ENCODE results near the gene LIPM.

LIPM gene

GRCh38 chr10:88802523-88803285 is at the start of gene LIPM:
TSS of gene LIPM (plus strand) at chr10:88802730. CDS start at chr10:88802897, 167 bp downstream.
- DNase-seq = no peak

GRCh38 chr10:88754287-88754686 is 48.2 kb upstream of the LIPM start:
- DNase-seq = no peak

GRCh38 chr10:88755753-88756152 is 46.8 kb upstream of the LIPM start:
- no peak for DNase-seq

DNA sequence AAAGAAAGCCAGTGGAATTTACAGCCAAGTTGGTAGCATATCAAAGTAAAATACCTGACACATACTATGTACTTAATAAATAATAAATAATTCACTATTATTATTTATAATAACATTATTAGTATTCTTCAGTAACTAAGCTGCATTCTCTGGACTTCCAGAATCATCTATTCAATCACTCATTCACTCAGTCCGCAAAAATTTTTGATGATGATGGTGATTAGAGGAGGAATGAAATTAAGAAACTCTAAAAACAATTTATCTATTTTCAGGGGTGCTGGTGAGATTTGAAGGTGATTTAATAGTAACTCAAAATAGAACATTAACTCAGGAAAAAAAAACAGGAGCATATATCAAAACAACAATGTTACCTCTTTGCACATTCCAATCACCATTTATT is 45.9 kb upstream of the LIPM start:
- no peak for DNase-seq

DNA sequence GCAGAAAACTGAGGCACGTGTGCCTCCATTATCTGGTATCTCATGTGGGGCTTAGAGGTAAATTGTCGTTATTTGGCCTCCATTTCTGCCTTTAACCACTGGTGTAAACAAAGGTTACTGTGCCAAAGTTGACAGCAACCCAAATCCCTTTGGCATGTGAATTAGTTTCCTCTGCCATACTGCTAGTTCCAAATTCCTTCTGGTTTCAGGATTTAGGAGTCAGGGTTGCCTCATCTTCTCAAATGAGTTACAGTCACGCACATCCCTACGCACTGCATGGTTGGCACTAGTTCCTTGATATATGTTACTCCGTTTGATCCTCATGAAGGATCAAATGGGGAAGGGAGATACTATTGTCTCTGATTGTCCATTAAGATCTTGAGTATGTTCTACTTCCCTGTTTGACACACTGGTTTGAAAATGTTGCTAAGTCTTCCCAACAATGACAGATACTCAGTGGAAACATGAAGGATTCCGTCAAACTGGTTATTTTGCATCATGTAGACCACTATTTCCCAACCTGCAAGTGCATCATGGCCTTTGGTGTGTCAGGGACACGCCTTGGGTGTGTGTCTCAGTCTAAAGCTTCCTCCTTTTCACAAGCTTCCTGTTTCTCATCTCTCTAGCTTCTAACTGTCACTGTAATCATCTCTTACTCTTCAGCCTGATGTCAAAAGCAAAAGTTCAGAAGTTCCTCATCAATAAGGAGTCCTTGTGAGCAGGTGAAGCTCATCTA is 43.0 kb upstream of the LIPM start, which contains the start of gene LIPN:
LIPN (plus strand) TSS at position 655 of the 736 bp plus-strand sequence. CDS start 1,386 bp downstream, outside the sequence.
- no peak for DNase-seq

DNA sequence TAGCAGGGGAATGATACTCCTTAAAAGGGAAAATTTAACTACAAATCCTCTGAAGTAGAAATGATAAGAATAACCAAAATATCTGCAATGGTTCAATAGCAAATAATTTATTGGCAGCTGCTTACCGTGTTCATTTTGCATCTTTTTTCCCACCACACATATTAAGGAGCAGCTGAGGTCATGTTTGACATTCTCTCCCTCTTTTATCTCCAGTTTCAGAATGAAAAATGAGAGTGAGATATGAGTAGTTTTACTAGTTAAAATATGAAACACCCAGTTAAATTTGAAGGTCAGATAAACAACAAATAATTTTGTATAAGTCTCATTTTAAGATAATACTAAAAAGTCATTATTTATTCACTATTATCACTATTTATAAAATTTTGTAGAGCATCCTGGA is 39.6 kb upstream of the LIPM start:
- DNase-seq = no peak

DNA sequence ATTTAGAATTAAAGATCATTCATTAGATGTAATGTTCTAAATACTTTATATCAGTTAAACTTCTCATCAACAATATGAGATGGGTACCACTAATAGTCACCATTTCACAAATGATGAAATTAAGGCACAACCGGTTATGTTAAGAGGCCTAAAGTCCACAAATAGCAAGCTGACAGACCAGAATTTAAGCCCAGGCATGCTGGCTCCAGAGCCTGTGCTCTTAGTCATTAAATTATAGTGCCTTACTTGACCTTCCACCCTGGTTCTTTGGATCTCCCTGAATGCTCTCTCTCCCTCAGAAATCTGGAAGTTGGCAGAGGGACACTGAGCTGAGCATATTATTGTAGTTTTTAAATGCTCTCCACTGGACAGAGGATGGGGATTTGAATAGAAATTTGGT is 39.1 kb upstream of the LIPM start:
- DNase-seq = no peak

GRCh38 chr10:88764110-88764509 is 38.4 kb upstream of the LIPM start:
- no peak for DNase-seq

GRCh38 chr10:88765816-88766215 is 36.7 kb upstream of the LIPM start:
- no peak for DNase-seq

- no peak for DNase-seq
Measured at GRCh38 chr10:88769384-88769783, 33.1 kb upstream of the LIPM start.

DNA sequence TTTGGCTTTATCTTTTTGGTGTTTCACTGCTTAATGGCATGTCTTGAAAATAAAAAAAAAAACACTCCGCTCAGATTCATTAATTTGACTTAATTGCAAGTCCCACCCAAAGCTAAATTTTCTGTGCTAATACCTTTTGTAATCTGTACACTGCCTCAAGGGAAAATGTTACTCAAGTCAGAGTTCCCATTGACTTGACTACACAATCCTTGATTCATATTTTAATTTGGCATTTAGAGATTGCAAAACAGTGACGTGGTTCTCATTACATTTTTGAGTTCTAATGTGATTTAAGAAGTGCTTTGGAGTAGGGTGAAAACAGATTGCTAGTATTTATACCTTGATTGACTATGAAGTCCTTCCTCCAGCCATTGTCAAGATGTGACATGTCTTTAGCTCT is 21.3 kb upstream of the LIPM start:
- DNase-seq = no peak

GRCh38 chr10:88782222-88782621 is 20.3 kb upstream of the LIPM start:
- no peak for DNase-seq

- no peak for DNase-seq
Measured at GRCh38 chr10:88783724-88784123, 18.8 kb upstream of the LIPM start.

GRCh38 chr10:88786032-88786770 is 16.3 kb upstream of the LIPM start:
- no peak for DNase-seq

DNA sequence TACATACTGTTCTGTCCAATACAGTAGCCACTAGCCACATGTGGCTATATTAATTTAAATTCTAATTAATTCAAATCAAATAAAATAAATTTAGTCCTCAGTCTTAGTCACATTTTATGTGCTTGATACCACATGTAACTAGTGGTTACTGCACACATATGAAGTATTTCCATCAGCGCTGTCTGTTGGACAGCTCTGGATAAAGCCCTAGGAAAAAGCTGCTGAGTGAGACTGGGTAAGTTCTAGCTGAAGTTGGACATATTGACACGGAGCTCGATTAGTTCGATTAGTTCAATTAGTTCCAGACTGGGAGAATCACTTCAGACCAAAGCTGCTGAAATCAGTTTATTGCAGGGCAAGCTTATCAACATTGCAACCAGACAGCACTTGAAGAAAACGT is 15.1 kb upstream of the LIPM start:
- DNase-seq = no peak

DNA sequence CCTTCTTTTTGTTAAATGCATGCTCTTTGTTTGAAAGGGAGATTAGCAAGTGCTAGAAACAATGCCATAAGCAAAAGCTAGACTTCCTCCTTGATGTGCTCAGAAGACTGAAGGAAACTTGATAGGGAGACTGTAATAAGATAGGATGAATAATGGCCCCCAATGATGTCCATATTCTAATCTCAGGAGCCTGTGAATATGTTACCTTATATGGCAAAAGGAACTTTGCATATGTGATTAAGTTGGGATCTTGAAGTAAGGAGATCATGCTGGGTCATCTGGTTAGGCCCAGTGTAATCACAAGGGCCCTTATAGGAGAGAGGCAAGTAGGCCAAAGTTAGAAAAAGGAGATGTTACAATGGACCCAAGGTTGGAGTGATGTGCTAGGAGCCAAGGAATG is 13.6 kb upstream of the LIPM start:
- no peak for DNase-seq

- no peak for DNase-seq
Measured at GRCh38 chr10:88791924-88792323, 10.6 kb upstream of the LIPM start.

GRCh38 chr10:88792661-88793060 is 9.9 kb upstream of the LIPM start:
- no peak for DNase-seq

DNA sequence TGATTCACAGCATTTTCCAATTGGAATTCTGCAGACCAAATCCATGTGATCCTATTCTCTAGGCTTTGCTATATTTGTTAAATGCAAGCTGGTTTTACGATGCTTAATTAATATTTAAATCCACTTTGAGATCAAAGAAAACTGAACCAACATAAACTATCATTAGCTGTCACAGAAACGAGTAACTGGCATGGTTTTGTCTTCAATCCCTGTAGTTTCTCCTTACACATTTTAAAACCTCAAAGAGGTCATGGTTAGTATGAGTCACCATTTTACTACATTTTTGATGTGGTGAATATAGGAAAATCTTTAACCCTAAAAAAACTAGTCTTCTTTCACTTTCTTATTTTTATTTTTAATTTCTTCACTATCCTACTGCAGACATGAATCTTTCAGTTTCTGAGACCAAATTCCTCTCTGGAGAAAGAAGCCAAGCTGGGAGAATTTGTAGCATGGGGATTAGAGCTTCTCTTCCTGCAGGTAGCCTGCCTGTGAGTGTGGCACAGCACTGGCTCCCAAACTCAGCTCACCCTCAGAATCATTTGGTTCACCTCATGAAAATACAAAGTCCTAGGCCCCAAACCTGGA is 8.7 kb upstream of the LIPM start:
- DNase-seq = no peak

DNA sequence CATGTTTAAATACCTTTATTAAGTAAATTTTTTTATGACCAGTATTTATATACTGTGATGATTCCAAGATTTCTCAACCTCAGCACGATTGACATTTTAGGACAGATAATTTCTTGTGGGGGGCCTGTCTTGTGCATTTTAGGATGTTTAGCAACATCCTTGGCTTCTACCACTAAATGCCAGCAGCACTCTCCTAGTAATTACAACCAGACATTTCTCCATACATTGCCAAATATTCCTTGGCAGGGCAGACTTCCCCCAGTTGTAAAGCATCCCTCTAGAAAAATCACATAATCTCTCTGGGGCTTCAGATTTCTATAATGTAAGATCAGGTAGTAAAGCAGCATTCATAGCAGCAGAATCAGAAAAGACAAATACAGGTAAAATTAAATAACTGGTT is 7.8 kb upstream of the LIPM start:
- DNase-seq = no peak

- DNase-seq = no peak
Measured at GRCh38 chr10:88800152-88801125, 2.1 kb upstream of the LIPM start.

DNA sequence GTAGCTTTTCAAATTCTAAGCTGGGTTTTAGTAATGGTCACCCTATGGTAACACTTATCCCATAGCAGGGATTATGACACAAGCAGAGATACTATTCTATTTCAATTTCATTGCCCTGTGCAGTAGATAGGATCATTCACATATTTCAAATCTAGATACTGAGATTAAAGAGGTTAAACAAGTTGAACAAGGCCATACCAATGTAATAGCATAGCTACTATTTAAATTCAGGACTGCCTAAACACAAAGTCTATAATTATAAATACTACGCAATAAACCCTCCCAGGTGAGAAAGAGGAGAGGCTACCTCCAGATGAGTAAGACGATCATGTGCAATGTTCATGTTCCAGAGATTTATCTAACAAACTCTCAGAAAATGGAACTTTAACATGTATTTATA is 1.1 kb downstream of the LIPM start:
- no peak for DNase-seq
